GM12878 (cell line): ENCODE results near the gene APOL4. TPM values are rescaled to one million over a fixed set of nuclear protein-coding genes. Genes with fewer than 3 reads are reported as not detected.
A peak's percentile ranks its signal among the peaks of the same experiment; 100 is the strongest.

Experiments
- BACH1 ChIP-seq: fragments of 450-650 bp; IDR thresholded peaks from 2 replicates; pipeline ENCODE4 v1.6.1; 2017; ENCODE audit warnings: mild to moderate bottlenecking, borderline replicate concordance
- CREB1 ChIP-seq: IDR thresholded peaks from 2 replicates; pipeline ENCODE4 v1.6.1; 2012; ENCODE audit warnings: low read depth, mild to moderate bottlenecking, inconsistent platforms
- EZH2 ChIP-seq: IDR thresholded peaks from 2 replicates; pipeline ENCODE4 v1.6.1; 2012; ENCODE audit warnings: low read depth, mild to moderate bottlenecking, control low read depth, inconsistent platforms, low read length, borderline replicate concordance; ENCODE audit not compliant: control insufficient read depth
- FOXM1 ChIP-seq: IDR thresholded peaks from 2 replicates; pipeline ENCODE4 v1.6.1; 2012; ENCODE audit warnings: low read depth, mild to moderate bottlenecking, inconsistent platforms, low read length, moderate library complexity
- IKZF1 ChIP-seq: fragments of 450-650 bp; conservative IDR thresholded peaks from 2 replicates; pipeline ENCODE4 v1.6.1; 2017; ENCODE audit warnings: antibody characterized with exemption, mild to moderate bottlenecking
- IKZF2 ChIP-seq, 2 experiments: fragments of 450-650 bp; IDR thresholded peaks; 2 replicates each; pipeline ENCODE4 v1.6.1; 2017; ENCODE audit warnings: mild to moderate bottlenecking in 2 of 2, moderate library complexity in 2 of 2
- KDM1A ChIP-seq: fragments of 200-600 bp; sonication (generic); IDR thresholded peaks from 2 replicates; pipeline ENCODE4 v1.6.1; 2016; ENCODE audit warnings: borderline replicate concordance
- MAX ChIP-seq: IDR thresholded peaks from 2 replicates; pipeline ENCODE4 v1.6.1; 2012; ENCODE audit warnings: low read depth, low read length, improper control_type of control experiment
- MTA2 ChIP-seq: fragments of 450-650 bp; IDR thresholded peaks from 2 replicates; pipeline ENCODE4 v1.6.1; 2016; ENCODE audit warnings: low read depth, mild to moderate bottlenecking, moderate library complexity
- POU2F2 ChIP-seq: IDR thresholded peaks from 3 replicates; pipeline ENCODE4 v1.6.1; 2011; ENCODE audit warnings: low read depth, mild to moderate bottlenecking, low read length, borderline replicate concordance
- TARDBP ChIP-seq: IDR thresholded peaks from 2 replicates; pipeline ENCODE4 v1.6.1; 2016; ENCODE audit warnings: borderline replicate concordance
- TCF7 ChIP-seq: IDR thresholded peaks from 2 replicates; pipeline ENCODE4 v1.6.1; 2014; ENCODE audit warnings: antibody characterized with exemption, borderline replicate concordance
- ZNF687 ChIP-seq: fragments of 450-650 bp; IDR thresholded peaks from 2 replicates; pipeline ENCODE4 v1.6.1; 2017; ENCODE audit warnings: mild to moderate bottlenecking, moderate library complexity
- ZZZ3 ChIP-seq: IDR thresholded peaks from 2 replicates; pipeline ENCODE4 v1.6.1; 2011; ENCODE audit warnings: low read depth; ENCODE audit not compliant: control insufficient read depth, insufficient read length
- polyA plus RNA-seq, 11 experiments: library from polyadenylated mRNA; depleted of rRNA in 4 of 11; unstranded in 6 of 11; stranded (reverse) in 5 of 11; fragments of >200 nt; fragmentation: Nextera tagmentation in 4 of 11; fragmentation: Illumina TruSeq in 1 of 11; extraction: Ambion mirVana in 4 of 11; extraction: Trizol in 1 of 11; gene quantifications; 1 replicate in 1 of 11; 2 replicates in 10 of 11; pipeline versions ENCODE4 v1.2.1 to v1.2.3, GENCODE V29; 2011 to 2016; ENCODE audit warnings: inconsistent platforms in 2 of 11, missing spikeins in 2 of 11, low read depth in 1 of 11
- total RNA-seq, 4 experiments: library from RNA; depleted of rRNA in 3 of 4; stranded (reverse); fragments of >200 nt in 3 of 4; fragmentation: Illumina TruSeq in 1 of 4; extraction: Trizol in 1 of 4; gene quantifications; 2 replicates each; pipeline versions ENCODE4 v1.2.1 to v1.2.3, GENCODE V29; 2013 to 2021
- TF ChIP-seq, protein P1 (sequence below): fragments of 450-650 bp; formaldehyde crosslinking; IDR thresholded peaks from 2 replicates; pipeline ENCODE4 v1.5.0; 2022; ENCODE audit warnings: mild to moderate bottlenecking, missing genetic modification characterization
- TF ChIP-seq, protein P2 (sequence below): fragments of 450-650 bp; formaldehyde crosslinking; IDR thresholded peaks from 2 replicates; pipeline ENCODE4 v1.4.0; 2020; ENCODE audit warnings: mild to moderate bottlenecking, moderate library complexity

Gene APOL4
- total and polyA plus RNA-seq, 10 of the 15 experiments (the other 5 are each of a cell fraction or from before 2014, with no cell fraction given), result 0.03 to 0.24 (median 0.19) TPM; not detected in 7

GRCh38 chr22:36232715-36233401 is 31.2 kb upstream of the APOL4 start (continued):
- TF ChIP-seq, protein P1, sequence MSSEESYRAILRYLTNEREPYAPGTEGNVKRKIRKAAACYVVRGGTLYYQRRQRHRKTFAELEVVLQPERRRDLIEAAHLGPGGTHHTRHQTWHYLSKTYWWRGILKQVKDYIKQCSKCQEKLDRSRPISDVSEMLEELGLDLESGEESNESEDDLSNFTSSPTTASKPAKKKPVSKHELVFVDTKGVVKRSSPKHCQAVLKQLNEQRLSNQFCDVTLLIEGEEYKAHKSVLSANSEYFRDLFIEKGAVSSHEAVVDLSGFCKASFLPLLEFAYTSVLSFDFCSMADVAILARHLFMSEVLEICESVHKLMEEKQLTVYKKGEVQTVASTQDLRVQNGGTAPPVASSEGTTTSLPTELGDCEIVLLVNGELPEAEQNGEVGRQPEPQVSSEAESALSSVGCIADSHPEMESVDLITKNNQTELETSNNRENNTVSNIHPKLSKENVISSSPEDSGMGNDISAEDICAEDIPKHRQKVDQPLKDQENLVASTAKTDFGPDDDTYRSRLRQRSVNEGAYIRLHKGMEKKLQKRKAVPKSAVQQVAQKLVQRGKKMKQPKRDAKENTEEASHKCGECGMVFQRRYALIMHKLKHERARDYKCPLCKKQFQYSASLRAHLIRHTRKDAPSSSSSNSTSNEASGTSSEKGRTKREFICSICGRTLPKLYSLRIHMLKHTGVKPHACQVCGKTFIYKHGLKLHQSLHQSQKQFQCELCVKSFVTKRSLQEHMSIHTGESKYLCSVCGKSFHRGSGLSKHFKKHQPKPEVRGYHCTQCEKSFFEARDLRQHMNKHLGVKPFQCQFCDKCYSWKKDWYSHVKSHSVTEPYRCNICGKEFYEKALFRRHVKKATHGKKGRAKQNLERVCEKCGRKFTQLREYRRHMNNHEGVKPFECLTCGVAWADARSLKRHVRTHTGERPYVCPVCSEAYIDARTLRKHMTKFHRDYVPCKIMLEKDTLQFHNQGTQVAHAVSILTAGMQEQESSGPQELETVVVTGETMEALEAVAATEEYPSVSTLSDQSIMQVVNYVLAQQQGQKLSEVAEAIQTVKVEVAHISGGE (CRISPR knock-in tag), result no peak
- peak; percentile 86 for TF ChIP-seq IKZF1
- TF ChIP-seq ZZZ3, result no peak
- no peak for TF ChIP-seq ZNF687
- TF ChIP-seq TARDBP, result no peak
- TF ChIP-seq IKZF2 (IDR thresholded peaks at IDR 0.05), result peak; percentile 67 to 74; a peak in 3 of 4 replicates
- TF ChIP-seq MAX, result no peak
- no peak for TF ChIP-seq CREB1
- TF ChIP-seq MTA2, result peak; percentile 56; the same call in 1 of the 2 replicates
- TF ChIP-seq TCF7, result no peak
- TF ChIP-seq POU2F2, result no peak
- TF ChIP-seq EZH2, result no peak
- TF ChIP-seq KDM1A, result no peak
- TF ChIP-seq, protein P2, sequence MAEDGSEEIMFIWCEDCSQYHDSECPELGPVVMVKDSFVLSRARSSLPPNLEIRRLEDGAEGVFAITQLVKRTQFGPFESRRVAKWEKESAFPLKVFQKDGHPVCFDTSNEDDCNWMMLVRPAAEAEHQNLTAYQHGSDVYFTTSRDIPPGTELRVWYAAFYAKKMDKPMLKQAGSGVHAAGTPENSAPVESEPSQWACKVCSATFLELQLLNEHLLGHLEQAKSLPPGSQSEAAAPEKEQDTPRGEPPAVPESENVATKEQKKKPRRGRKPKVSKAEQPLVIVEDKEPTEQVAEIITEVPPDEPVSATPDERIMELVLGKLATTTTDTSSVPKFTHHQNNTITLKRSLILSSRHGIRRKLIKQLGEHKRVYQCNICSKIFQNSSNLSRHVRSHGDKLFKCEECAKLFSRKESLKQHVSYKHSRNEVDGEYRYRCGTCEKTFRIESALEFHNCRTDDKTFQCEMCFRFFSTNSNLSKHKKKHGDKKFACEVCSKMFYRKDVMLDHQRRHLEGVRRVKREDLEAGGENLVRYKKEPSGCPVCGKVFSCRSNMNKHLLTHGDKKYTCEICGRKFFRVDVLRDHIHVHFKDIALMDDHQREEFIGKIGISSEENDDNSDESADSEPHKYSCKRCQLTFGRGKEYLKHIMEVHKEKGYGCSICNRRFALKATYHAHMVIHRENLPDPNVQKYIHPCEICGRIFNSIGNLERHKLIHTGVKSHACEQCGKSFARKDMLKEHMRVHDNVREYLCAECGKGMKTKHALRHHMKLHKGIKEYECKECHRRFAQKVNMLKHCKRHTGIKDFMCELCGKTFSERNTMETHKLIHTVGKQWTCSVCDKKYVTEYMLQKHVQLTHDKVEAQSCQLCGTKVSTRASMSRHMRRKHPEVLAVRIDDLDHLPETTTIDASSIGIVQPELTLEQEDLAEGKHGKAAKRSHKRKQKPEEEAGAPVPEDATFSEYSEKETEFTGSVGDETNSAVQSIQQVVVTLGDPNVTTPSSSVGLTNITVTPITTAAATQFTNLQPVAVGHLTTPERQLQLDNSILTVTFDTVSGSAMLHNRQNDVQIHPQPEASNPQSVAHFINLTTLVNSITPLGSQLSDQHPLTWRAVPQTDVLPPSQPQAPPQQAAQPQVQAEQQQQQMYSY (CRISPR knock-in tag), result no peak
- TF ChIP-seq BACH1, result no peak
- TF ChIP-seq FOXM1, result no peak
